GM13977 (cell line): ENCODE measurements around the gene TVP23A.

Experiments used
- DNase-seq: peaks from one replicate; pipeline ENCODE4 v3.0.0; 2012; ENCODE audit warnings: low spot score
- CTCF ChIP-seq: IDR thresholded peaks from 2 replicates; pipeline ENCODE4 v1.5.1; 2012; ENCODE audit warnings: mild to moderate bottlenecking, control low read depth; ENCODE audit not compliant: insufficient read depth; ENCODE audit errors: extremely low read depth, missing control alignments
- in situ Hi-C: fragments of 300-500 bp; cut with MboI; formaldehyde crosslinking; loops from one replicate; pipeline ENCODE4 v1.12.0; 2022; ENCODE audit warnings: low sequenced_read_pairs, low pct_unique_long_range_greater_than_20kb, mixed read lengths, inconsistent platforms; ENCODE audit not compliant: unreplicated experiment

Gene TVP23A

DNA sequence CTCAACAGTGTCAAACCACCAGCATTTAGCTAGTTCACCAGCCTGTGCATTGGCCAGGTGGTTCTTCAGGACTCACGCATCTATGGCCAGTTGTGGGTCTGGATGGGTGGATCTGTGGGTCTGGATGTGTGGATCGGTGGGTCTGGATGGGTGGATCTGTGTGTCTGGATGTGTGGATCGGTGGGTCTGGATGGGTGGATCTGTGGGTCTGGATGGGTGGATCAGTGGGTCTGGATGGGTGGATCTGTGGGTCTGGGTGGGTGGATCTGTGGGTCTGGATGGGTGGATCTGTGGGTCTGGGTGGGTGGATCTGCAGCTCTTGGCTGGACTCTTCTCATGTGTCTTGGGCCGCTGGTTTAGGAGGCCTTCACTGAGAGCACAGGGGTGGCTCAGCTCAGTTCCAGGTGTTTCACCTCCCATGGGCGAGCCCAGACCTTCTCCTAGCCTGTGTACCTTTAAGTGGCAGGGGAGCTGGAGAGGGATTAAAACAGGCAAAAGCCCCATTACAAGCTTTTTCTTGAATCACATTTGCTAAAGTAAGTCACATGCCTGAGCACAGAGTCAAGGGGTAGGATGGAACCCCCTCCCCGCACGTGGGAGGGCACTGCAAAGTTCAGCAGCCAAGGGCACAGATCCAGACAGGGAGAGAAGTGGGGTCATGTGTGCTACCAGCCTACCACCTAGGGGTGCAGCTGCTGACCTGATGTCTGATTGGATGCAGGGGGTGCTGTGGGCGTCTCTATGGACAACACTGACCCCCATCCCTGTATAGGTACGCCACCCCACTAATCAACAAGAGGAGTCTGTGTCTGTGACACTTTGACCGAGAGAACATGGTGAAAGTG is 78.4 kb downstream of the TVP23A start:
- in situ Hi-C loops = loop anchor here (5.0 to 10.0 kb wide), 3 partner anchors 155 to 485 kb away; no protein-coding TSS in a partner anchor
- no peak for TF ChIP-seq CTCF
- no peak for DNase-seq

DNA sequence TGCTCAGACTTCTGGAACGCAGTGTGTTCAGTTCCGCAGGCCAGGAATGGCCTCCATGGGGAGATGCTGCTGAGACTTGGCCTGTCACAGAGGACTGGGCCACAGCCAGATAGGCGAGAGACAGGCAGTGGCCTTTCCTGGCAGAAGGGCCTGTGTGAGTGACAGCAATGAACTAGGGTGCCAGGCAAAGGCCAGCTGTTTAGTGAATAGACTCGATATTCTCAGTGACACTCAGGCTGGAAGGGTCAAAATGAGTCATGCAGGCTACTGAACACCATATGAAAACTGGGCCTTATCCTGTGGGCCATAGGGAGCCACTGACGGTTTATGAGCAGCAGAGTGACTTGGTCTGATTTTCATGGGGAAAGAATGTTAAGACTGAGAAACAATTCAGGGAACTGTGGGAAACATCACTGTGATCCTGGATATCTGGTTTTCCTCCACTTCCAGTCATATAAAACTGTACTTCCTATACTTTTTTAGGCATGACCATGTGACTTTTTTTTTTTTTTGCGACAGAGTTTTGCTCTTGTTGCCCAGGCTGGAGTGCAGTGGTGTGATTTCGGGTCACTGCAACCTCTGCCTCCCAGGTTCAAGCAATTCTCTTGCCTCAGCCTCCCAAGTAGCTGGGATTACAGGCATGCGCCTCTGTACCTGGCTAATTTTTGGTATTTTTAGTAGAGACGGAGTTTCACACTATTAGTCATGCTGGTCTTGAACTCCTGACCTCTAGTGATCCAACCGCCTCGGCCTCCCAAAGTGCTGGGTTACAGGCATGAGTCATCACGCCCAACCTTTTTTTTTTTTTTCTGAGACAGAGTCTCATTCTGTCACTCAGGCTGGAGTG is 80.1 kb downstream of the TVP23A start:
- no peak for TF ChIP-seq CTCF
- in situ Hi-C loops = loop anchor here (5.0 to 10.0 kb wide), 2 partner anchors 221 to 484 kb away; no protein-coding TSS in a partner anchor

DNA sequence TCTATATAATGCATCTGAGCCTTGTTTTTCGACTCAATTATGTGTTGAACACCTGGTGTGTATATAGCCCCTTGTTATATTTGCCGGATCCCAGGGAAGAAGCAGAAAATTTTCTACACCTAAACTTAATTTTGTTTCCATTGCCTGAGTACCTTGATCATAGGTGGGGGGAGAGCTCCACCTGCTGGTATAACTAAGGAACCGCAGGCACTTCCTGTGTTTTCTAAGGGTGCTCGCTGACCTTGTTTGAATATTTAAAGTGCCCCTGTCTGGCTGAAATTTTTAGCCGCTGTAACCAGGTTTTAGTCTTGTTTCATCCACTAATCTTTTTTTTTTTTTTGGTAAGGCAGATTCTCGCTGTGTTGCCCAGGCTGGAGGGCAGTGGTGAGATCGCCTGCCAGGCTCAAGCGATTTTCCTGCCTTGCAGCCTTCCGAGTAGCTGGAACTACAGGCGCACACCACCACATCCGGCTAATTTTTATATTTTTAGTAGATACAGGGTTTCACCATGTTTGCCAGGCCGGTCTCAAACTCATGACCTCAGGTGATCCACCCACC is 81.4 kb downstream of the TVP23A start:
- DNase-seq = peak; percentile 80
- in situ Hi-C loops = loop anchor here (5.0 to 10.0 kb wide), 2 partner anchors 220 to 482 kb away; no protein-coding TSS in a partner anchor
- peak; percentile 80 for TF ChIP-seq CTCF

More for the DNA sequence above, 80.1 kb downstream of the TVP23A start:
- peak; percentile 69 for DNase-seq

- no peak for TF ChIP-seq CTCF
- no peak for DNase-seq
- in situ Hi-C loops = loop anchor here (10.0 kb wide), 1 partner anchor 477 kb away; no protein-coding TSS in a partner anchor
Observed at GRCh38 chr16:10731790-10732189, 86.8 kb downstream of the TVP23A start.

DNA sequence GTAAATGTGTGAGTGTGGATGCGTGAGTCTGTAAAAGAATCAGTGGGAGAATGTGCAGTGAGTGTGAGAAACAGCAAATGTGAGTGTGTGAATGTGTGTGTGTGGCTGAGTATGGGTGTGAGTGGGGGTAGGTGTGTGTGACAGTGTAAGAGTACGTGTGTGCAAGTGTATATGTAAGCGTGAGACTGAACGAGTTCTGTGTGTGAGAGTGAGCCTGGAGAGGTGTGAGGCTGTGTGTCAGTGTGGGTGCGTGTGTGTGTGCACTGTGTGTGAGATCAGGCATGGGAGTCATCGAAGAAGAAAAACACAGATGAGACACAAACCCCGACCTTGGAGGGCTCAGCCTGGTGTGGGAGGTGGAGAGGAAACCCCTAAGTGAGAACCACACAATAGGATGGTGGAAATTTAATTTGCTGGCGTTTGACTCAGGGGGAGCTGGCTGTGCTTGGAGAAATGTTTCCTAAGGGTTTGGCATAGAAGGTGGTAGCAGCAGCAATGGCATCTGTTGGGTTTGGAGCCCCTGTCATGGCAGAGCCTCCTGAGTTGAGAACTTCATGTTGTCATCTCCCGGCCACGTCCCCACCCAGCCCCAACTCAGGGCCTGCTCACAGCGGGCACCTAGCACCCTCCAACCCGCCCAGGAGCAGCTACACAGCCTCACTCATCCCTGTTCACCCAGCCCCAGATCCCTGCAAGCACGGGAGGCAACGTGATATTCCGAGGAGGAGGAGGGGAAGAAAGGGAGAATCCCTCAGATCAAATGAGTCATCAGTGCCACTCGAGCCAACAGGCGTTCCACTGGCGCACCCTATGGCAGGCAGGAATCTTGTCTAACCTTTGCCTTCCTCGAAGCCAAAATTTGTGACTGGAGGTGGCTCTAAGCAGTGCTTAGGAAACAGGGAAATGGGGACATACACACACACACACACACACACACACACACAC is 89.2 kb downstream of the TVP23A start:
- in situ Hi-C loops = loop anchor here (10.0 kb wide), 1 partner anchor 475 kb away; no protein-coding TSS in a partner anchor
- TF ChIP-seq CTCF = no peak
- DNase-seq = no peak
